Astrocyte of the spinal cord (primary cell): Measurements from ENCODE around the gene NBEAL2.

Source experiments
- DNase-seq: peaks from one replicate; pipeline ENCODE4 v3.0.0; 2011; ENCODE audit warnings: low read depth, low spot score
- H3K4me3 ChIP-seq: 2 replicates; pipeline ENCODE4 v1.5.1; 2011; ENCODE audit warnings: low read depth, mild to moderate bottlenecking, low read length, moderate library complexity
- in situ Hi-C: cut with HindIII; loops from 2 replicates; pipeline ENCODE4 v1.10.0; 2017; ENCODE audit warnings: low sequenced_read_pairs
- TF ChIP-seq, protein P1 (sequence below): IDR thresholded peaks from 2 replicates; pipeline ENCODE4 v1.5.1; 2012; ENCODE audit warnings: low read depth, mild to moderate bottlenecking, low read length, inconsistent platforms

The NBEAL2 gene

DNA sequence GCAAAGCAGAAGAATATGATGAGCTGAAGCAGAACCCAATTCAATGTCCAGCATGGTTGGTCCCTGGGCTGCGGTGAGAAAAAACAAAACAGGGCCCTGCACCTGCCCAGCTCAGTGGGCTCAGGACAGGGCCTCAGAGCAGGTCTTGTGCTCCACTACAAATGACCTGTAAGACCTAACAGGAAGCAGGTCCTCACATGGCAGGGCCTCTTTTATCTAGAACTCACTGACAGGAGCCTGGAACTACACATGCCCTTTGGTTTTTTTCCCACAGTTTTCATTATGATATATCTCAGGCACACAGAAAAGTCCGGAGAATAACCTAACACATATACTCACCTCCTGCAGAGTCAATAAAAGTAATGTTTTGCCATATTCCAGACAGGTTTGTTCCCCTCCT is 41.3 kb upstream of the NBEAL2 start:
- in situ Hi-C loops, result no loop called here
- H3K4me3 ChIP-seq, result no peak overlapping the region
- TF ChIP-seq, protein P1, sequence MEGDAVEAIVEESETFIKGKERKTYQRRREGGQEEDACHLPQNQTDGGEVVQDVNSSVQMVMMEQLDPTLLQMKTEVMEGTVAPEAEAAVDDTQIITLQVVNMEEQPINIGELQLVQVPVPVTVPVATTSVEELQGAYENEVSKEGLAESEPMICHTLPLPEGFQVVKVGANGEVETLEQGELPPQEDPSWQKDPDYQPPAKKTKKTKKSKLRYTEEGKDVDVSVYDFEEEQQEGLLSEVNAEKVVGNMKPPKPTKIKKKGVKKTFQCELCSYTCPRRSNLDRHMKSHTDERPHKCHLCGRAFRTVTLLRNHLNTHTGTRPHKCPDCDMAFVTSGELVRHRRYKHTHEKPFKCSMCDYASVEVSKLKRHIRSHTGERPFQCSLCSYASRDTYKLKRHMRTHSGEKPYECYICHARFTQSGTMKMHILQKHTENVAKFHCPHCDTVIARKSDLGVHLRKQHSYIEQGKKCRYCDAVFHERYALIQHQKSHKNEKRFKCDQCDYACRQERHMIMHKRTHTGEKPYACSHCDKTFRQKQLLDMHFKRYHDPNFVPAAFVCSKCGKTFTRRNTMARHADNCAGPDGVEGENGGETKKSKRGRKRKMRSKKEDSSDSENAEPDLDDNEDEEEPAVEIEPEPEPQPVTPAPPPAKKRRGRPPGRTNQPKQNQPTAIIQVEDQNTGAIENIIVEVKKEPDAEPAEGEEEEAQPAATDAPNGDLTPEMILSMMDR, result no peak
- no peak for DNase-seq

DNA sequence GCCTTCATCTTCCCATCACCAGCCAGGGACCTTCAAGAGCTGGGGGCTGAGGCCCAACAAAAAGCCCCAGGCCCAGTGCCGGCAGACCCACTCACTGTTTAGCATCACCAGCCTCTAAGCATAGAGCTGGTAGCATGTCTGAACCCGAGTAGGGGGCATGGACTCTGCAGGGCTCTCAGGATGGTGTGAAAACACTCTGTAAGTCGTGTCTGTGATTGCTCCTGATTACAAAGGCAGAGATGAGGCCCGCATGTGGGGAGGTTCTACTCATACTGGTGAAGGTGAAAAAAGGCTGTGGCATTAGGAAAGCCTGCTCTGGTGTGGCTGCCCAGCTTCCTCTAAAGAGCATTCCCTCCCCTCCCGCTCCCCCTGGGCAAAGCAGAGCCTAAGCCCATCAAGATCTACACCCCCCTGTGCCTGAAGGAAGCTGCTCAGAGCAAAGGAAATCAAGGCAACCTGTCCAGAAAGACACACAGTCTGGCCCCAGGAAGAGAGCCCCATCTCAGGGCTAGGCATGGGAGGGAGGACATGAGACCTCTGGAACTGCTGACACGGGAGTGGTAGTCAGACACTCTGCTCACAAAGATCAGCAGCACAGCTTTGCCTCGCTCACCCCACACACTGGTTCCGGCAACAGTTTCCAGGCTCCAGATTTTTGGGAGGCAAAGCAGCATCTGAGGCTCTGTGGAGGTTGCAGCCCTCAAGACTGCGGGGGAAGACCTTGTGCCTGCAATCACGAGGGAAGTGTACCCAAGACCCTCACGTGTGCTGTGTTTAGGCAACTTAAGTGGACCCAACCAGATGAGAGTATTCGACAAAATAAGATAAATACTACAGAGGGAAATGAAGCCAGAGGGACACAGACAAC is 39.7 kb upstream of the NBEAL2 start:
- in situ Hi-C loops, result no loop called here
- TF ChIP-seq, protein P1, result no peak
- DNase-seq, result no peak
- H3K4me3 ChIP-seq, result no peak overlapping the region

DNA sequence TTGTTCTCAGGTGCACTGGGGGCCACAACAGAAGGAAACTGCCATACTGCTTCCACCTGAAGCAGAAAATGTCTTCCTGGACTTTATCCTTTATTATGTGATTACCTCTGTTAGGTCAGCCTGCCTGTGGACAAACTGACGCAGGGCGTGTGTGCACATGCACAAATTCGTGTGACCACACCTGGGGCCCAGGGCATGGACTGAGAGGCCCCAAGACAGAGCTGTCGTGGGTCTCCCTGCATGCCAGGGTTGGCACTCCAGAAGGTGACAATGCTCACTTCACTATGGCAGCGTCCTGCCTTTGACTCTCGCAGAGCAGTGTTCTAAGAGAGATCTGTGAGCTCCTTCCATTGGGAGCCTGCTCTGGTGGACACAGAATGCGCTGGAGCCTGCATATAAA is 37.4 kb upstream of the NBEAL2 start:
- DNase-seq, result no peak
- in situ Hi-C loops, result no loop called here
- H3K4me3 ChIP-seq, result no peak overlapping the region
- TF ChIP-seq, protein P1, result no peak

DNA sequence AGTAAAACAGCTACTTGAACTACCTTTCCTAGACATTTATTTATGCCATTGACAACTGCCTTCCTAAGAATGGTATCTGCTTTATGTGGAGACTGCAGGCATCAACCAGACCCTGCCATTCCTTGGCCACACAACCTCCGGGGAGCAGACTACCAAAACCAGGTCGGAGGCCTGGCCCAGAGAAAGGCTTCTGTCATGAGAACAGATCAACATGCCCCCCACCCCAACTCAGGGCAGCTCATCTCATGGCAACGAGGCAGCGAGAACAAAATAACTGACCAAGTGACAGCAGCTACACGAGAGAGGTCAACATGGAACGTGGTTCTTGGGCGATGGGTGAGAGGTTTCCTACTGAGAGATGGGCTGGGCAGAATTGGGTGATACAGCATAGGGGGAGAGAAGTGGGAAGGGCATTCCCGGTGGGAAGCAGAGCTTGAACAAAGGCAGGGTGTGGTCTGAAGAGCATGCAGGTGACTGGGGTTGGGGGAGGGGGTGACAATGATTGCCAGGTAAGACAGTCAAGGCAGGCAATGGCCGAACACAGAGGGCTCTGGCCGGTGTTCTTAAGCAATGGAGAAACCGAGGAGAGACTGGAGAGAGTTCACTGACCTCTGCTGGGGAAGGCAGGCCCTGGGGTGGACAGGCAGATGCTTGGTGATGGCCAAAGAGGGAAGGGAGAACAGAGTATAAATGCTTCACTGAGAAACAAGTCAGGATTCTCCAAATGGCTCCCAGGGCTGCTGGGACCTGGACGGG is 36.8 kb upstream of the NBEAL2 start:
- no peak overlapping the region for H3K4me3 ChIP-seq
- in situ Hi-C loops, result no loop called here
- TF ChIP-seq, protein P1, result no peak
- DNase-seq, result no peak

DNA sequence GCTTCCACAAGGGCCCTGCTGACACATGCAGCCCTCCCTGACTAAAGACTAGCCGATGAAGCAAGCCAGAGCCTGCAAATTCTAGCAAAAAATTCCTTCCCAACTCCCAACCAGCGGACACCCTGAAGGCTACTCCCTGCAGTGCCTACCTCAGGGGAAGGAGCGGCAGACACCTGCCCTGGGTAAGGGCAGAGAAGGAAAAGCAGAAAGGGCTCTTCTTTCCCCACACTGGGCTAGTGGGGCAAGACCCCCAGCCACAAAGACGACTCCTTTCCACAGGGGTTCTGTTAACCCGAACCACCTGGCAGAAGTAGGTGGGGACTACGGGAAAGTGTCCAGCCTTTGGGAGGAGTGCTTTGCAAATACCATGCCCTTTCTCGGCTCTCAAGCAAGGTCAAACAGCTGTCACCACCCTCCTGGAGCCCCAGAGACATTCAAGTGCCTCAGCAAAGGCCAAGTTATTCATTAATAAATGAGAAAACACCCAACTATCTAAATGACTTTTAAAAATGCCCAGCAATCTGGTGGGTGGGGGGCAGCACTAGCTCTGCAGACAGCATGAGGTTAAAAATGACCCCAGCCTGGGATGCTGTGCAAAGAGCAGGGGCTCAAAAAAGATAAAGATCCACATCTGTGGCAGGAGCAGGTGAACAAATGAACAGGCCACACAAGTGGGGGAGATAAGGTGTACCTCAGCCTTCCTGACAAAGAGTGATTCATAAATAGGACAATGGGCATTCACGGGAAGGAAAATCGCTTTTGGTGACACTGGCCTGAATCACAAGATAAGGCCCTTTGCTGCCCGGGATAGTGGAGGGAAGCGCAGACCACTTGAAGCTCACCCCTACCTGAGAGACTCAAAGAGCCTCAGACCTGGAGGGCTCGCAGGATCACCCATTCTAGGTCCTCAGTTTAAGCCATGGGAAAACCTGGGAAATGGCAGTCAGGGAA is 36.0 kb upstream of the NBEAL2 start:
- no peak for DNase-seq
- in situ Hi-C loops, result no loop called here
- TF ChIP-seq, protein P1, result no peak
- H3K4me3 ChIP-seq, result no peak overlapping the region

DNA sequence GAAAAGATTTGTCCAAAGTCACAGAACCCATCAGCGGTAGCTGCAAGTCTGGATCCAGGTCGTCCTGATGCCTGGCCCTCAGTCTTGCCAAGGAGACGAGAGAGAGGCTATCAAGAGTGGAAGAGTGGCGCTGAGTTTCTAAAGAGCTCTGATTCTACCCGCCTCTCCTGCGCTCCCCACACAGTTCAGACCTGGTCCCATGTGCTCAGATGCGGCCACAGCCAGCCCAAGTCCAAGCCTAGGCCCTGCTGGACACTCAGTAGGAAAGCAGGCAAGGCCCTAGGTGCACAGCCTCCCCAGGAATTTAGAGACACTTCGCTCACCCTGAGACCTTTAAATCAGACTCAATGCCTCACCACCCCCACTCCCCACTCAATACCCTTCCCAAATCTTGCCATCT is 35.3 kb upstream of the NBEAL2 start:
- no peak for DNase-seq
- in situ Hi-C loops, result no loop called here
- TF ChIP-seq, protein P1, result no peak
- no peak overlapping the region for H3K4me3 ChIP-seq
